ENCODE results near the gene AQP6.

DNA sequence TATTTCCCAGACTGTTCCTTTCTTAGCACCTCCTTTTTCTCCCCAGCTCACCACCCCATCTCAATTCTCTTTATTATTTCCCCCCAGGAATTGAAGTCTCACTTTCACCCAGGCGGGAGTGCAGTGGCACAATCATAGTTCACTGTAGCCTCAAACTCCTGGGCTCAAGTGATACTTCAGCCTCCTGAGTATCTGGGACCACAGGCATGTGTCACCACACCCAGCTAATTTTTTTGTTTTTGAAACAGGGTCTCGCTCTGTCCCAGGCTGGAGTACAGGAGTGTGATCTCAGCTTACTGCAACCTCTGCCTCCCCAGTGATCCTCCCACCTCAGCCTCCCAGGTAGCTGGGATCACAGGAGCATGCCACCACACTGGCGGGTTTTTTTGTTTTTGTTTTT is 41.6 kb downstream of the AQP6 start:
- no peak for TF ChIP-seq CTCF (IDR thresholded peaks at IDR 0.05; ENCODE audit: poor library complexity)
- no peak for TF ChIP-seq EZH2phosphoT487 (IDR thresholded peaks at IDR 0.05; ENCODE audit: low read depth, severe bottlenecking, unreplicated experiment)

Measured in hepatocyte (in vitro differentiated cells).